GM21737 (cell line): ENCODE data around the gene LRRK1.
"Not testable (repeated sequence)": the region's sequence is repeated elsewhere in the genome, so short reads cannot be mapped to it uniquely, and the experiment has no call there.

Experiments used
- ATAC-seq: cut with Tn5 transposase; IDR thresholded peaks from one replicate; pipeline ENCODE4 v1.9.1; 2021; ENCODE audit warnings: mild to moderate bottlenecking, moderate library complexity; ENCODE audit not compliant: unreplicated experiment

LRRK1 gene

GRCh38 chr15:101066501-101067408 lies 147.6 kb downstream of the LRRK1 start:
- ATAC-seq = no peak

- ATAC-seq = no peak
Observed at GRCh38 chr15:101067660-101068522, 148.7 kb downstream of the LRRK1 start.

DNA sequence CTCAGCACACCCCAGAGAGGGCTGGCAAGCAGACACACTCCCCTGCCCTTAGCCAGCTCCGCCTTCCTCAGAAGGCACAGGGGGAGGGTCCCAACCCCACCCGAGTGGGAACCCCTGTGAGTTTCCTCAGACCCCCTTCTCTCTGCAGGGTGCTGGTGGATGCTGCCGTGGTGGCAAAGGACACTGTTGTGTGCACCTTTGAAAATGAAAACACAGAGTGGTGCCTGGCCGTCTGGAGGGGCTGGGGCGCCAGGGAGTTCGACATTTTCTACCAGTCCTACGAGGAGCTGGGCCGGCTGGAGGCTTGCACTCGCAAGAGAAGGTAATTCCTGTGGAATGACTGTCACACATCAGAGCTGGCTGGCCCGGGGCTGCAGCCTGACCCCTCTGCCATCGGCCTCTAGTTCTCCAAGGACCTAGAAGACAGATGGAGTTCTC lies 149.4 kb downstream of the LRRK1 start:
- ATAC-seq = no peak

DNA sequence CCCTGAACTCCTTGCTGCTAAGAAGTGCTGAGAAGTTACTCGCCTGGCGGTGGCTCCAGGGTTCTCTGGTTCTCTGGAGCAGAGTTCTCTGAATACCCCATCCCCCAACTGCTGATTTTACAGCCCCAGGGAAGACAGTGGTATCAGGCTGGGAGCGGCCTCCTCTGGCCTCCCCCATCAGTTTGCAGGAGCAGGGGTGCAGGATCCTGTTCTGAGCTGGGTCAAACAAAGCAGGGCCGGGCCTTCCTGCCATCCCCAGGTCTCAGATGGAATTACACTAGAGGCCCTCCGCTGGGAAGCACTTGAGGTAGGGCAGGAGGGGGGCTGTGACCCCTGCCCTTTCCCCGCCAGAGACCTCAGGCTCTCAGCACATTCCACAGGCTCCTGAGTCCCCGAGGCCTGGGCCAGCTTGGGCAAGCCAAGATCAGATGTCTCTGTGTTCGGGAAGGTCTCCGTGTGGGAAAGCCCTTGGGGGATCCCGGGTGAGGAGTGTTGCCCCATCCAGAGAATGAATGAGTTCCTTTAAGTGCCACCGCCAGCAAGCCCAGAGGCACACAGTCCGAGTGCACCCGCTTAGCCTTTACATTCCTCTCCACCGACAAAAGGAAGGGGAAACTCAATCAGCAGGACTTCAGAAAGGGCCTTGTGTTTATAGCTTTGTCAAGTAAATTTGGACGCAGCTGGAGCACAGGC lies 149.9 kb downstream of the LRRK1 start:
- no peak for ATAC-seq

GRCh38 chr15:101069654-101069973 lies 150.5 kb downstream of the LRRK1 start:
- ATAC-seq = no peak

DNA sequence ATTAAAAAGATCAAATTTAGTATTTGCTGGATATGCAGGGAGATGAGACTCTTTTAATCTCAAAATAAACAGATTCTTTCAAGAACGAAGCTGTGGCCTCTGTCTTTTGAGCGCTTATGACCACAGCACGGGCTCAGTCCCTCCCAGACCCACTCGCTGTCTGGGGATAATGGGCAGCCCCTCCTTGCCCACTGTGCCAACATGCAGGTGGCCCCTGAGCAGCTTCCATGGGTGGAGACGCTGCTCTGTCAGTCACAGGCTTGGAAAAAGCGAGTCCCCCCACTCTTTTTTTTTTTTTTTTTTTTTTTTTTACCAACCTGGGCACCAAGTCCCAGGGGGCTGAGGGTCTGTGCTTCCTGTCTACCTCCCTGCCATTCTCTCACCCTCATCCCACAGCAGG lies 150.9 kb downstream of the LRRK1 start:
- no peak for ATAC-seq

- no peak for ATAC-seq
Observed at GRCh38 chr15:101070502-101071273, 151.5 kb downstream of the LRRK1 start.

GRCh38 chr15:101071651-101072050 lies 152.5 kb downstream of the LRRK1 start:
- no peak for ATAC-seq

DNA sequence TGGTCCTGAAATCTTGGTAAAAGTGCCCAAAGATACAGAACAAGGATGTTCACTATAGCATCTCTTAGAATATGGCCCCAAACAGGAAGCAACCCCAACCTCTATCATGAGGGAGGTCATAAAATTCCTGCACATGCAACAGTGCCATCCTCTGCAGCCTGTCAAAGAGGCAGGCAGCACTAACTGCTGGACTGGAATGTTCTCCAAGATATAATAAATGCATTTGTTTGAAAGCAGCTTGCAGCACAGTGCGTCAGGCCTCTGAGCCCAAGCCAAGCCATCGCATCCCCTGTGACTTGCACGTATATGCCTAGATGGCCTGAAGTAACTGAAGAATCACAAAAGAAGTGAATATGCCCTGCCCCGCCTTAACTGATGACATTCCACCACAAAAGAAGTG lies 153.1 kb downstream of the LRRK1 start:
- not testable (repeated sequence) for ATAC-seq

DNA sequence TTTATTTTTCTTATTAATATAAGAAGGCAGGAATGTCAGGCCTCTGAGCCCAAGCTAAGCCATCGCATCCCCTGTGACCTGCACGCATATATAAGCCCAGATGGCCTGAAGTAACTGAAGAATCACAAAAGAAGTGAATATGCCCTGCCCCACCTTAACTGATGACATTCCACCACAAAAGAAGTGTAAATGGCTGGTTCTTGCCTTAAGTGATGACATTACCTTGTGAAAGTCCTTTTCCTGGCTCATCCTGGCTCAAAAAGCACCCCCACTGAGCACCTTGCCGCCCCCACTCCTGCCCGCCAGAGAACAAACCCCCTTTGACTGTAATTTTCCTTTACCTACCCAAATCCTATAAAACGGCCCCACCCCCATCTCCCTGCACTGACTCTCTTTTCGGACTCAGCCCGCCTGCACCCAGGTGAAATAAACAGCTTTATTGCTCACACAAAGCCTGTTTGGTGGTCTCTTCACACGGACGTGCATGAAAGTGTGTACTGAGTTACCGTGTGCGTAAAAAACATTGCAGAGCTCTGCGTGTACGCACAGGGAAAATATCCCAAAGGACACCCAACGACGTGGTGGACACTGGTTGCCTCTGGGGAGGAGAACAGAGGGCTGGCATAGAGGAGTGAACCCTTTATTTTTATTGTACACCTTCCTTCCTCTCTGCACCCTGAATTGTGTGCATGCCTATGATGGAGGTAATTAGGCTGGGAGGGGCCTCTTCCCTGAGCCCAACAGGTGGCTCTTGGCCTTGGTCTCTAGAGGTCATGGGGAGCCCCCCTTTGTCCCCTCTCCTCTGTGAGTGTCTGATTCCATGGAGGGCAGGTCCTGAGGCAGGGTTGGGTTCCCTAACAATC lies 158.9 kb downstream of the LRRK1 start:
- ATAC-seq = not testable (repeated sequence)

DNA sequence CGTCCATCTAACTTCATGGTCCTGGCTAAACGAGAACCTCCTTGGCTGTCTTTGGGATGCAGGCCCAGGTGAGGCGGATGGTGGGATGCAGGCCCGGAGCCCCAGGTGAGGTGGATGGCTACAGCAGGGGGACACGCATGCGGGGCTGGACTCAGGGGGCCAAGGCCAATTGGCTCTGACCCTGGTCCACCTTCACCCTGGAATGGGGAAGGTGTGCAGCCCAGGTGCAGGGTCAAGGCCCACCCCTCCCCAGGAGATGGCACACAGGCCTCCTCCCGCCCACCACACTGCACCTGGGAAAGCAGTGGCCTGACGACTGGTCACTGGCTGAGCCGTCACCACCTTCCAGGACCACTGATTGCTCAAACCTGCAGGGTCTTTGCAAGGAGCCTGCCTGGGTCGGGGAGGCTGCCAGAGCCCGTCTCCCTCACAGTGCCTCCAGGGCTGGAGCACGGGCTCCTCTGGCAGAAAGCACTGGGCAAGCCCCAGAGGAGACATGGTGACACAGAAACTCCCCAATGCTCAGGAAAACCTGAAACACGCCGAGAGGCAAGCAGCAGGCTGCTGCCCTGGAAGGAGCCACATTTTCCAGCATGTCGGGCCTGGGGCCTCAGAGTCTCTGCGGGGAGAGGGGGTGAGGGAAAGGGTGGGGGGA lies 159.6 kb downstream of the LRRK1 start:
- ATAC-seq = no peak

DNA sequence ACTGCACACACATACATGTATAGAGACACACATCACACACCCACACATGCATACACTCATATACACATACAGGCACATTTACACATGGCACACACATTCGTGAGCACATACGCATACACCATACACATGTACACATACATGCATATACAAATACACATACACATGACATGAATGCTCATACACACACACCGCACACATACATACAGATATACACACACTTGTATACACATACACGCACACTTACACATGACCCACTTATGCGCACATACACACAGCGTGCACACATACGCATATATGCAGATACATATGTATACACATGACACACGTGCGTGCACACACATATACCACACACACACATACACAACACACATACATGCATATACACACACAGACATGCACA lies 162.7 kb downstream of the LRRK1 start:
- no peak for ATAC-seq

DNA sequence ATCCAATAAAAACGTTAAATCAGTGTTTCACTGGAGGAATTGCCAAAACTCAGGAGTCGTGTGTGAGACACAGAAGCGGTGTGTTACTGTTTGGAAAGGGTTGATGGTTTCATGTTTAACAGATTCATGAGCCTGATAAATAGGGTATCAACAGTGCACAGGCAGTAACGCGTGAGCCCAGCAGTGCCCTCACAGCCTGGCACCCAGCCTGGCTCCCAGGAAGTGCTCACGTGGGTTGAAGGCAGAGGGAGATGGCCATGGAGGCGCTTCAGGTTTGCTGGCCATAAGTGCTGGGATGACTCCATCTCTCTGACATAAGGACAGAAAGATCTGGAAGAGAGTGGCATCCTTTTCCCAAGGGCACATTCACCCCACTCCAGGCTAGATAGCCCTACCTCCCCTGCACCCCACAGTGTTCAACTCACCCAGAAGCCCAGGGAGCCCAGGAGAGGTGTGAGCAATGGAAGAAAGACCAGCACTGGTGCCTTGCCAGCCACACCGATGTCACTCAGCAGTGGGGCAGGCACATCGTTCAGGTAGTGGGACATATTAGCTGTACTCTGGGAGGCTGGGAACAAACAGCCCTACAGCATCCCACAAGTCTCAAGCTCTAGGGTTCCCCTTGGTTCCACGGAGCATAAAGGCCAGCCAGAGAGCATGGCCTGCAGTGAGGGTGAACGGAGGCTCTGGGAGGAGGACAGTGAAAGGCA lies 164.3 kb downstream of the LRRK1 start:
- ATAC-seq = no peak

- no peak for ATAC-seq
Observed at GRCh38 chr15:101084801-101085200, 165.6 kb downstream of the LRRK1 start.

GRCh38 chr15:101085311-101085700 lies 166.1 kb downstream of the LRRK1 start:
- ATAC-seq = no peak

DNA sequence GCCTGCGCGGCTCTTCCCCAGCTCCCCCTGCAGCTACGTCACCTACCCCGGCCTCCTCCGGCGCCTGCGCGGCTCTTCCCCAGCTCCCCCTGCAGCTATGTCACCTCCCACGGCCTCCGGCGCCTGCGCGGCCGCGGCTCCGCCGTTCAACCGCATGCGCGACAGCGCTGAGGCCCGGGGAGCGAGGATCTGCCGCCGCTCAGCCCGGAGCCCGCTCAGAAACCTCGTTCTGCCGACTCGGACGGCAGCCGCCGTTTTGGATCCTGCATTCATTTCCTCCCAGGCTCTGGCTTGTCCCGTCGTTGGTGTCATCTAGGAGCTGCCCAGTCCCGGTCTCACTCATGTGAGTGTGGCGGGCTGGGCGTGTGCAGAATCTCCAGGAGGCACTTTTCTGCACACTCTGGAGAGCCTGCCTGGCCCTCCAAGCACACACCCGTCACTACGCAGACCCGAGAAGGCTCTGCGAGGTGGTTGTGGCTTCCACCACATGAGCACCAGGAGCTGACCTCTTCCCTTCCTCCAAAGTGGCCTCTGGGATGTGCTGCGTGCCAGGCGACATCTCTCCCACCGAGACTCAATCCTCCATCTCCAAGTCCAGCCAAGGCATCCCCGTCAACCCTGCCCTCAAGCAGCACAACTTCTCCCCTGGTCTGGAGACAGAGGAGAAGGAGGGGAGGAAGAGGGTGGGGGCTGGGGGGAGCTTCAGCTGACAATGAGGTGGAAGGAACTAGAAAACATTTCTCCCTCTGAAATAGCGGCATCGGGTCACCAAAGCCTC lies 167.4 kb downstream of the LRRK1 start:
- no peak for ATAC-seq

GRCh38 chr15:101087172-101087769 lies 168.1 kb downstream of the LRRK1 start:
- ATAC-seq = no peak
